Keratinocyte (primary cell): Measurements from ENCODE around the gene WBP1L.

Experiments used
- EZH2 ChIP-seq: IDR thresholded peaks from one replicate; pipeline ENCODE4 v1.6.1; 2012; ENCODE audit warnings: inconsistent platforms, mild to moderate bottlenecking, low read length, moderate library complexity
- TF ChIP-seq, protein P1 (sequence below), 3 experiments: IDR thresholded peaks in 1 of 3; conservative IDR thresholded peaks in 1 of 3; optimal IDR thresholded peaks in 1 of 3; 2 replicates in 2 of 3; 3 replicates in 1 of 3; pipeline versions ENCODE3 to v1.5.1; 2011; ENCODE audit warnings: low read length in 3 of 3, mild to moderate bottlenecking in 3 of 3, moderate library complexity in 2 of 3, control low read depth in 1 of 3, inconsistent platforms in 1 of 3; ENCODE audit not compliant: insufficient read depth in 2 of 3; ENCODE audit errors: extremely low read depth in 1 of 3

DNA sequence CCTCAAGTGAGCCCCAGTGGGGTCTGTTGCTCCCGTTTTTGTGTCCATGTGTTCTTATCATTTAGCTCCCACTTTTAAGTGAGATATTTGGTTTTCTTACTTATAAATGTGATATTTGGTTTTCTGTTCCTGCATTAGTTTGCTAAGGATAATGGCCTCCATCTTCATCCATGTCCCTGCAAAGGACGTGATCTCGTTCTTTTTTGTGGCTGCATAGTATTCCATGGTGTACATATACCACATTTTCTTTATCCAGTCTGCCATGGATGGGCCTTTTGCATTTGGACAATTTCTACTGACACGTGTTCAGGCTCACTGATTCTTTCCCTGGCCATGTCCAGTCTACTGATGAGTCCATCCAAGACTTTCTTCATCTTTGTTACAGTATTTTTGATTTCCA, 19.8 kb upstream of the WBP1L start:
- TF ChIP-seq, protein P1, sequence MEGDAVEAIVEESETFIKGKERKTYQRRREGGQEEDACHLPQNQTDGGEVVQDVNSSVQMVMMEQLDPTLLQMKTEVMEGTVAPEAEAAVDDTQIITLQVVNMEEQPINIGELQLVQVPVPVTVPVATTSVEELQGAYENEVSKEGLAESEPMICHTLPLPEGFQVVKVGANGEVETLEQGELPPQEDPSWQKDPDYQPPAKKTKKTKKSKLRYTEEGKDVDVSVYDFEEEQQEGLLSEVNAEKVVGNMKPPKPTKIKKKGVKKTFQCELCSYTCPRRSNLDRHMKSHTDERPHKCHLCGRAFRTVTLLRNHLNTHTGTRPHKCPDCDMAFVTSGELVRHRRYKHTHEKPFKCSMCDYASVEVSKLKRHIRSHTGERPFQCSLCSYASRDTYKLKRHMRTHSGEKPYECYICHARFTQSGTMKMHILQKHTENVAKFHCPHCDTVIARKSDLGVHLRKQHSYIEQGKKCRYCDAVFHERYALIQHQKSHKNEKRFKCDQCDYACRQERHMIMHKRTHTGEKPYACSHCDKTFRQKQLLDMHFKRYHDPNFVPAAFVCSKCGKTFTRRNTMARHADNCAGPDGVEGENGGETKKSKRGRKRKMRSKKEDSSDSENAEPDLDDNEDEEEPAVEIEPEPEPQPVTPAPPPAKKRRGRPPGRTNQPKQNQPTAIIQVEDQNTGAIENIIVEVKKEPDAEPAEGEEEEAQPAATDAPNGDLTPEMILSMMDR (optimal IDR thresholded peaks at IDR 0.05 in 1 of 3, IDR thresholded peaks at IDR 0.05 in 1 of 3, conservative IDR thresholded peaks at IDR 0.05 in 1 of 3; ENCODE audit: extremely low read depth in 1 of 3, insufficient read depth in 2 of 3, low read length in 3 of 3): no peak
- TF ChIP-seq EZH2: no peak
